Measurements from ENCODE around the gene PTPRD. TPM values are rescaled to one million over a fixed set of nuclear protein-coding genes. Genes with fewer than 3 reads are reported as not detected.

PTPRD gene
- total and polyA plus RNA-seq, 9 of the 15 experiments (the other 6 are each of a cell fraction or from before 2014, with no cell fraction given), result 0.11 TPM; not detected in 8

GRCh38 chr9:9522406-9522805 lies 1090.4 kb downstream of the PTPRD start (continued):
- TF ChIP-seq THAP12 (CRISPR knock-in tag; IDR thresholded peaks at IDR 0.05) (no peak), THRA (IDR thresholded peaks at IDR 0.05) (no peak), RNF219 (CRISPR knock-in tag; IDR thresholded peaks at IDR 0.05) (no peak), TSC22D4 (tag; IDR thresholded peaks at IDR 0.05) (no peak), ZNF583 (CRISPR knock-in tag; IDR thresholded peaks at IDR 0.05) (no peak), ZNF436 (CRISPR knock-in tag; IDR thresholded peaks at IDR 0.05) (no peak)
